Mesendoderm (in vitro differentiated cells): Measurements from ENCODE around the gene SNRNP40.

Experiments
- DNase-seq: peaks from one replicate; pipeline ENCODE4 v3.0.0; 2013
- H2AK5ac ChIP-seq: 2 replicates; pipeline ENCODE4 v1.6.1; 2013; ENCODE audit warnings: low read length, inconsistent platforms
- H2BK120ac ChIP-seq: 2 replicates; pipeline ENCODE4 v1.6.1; 2013; ENCODE audit warnings: low read depth, mild to moderate bottlenecking, low read length, moderate library complexity, mixed read lengths
- H2BK15ac ChIP-seq: replicated peaks from 2 replicates; pipeline ENCODE4 v1.6.1; 2013; ENCODE audit warnings: low read depth, mild to moderate bottlenecking, moderate library complexity
- H2BK5ac ChIP-seq: 2 replicates; pipeline ENCODE4 v1.6.1; 2013; ENCODE audit warnings: low read length, inconsistent platforms
- H3K18ac ChIP-seq: 2 replicates; pipeline ENCODE4 v1.6.1; 2013; ENCODE audit warnings: mild to moderate bottlenecking, low read length, mixed read lengths
- H3K23ac ChIP-seq: one replicate; pipeline ENCODE4 v1.6.1; 2013; ENCODE audit warnings: low read length
- H3K27ac ChIP-seq: 2 replicates; pipeline ENCODE4 v1.5.1; 2013; ENCODE audit warnings: low read depth, mild to moderate bottlenecking, inconsistent platforms, low read length, moderate library complexity
- H3K27me3 ChIP-seq: 2 replicates; pipeline ENCODE4 v1.6.1; 2013; ENCODE audit warnings: low read length, control low read depth, mild to moderate bottlenecking, inconsistent platforms; ENCODE audit not compliant: insufficient read depth, poor library complexity
- H3K36me3 ChIP-seq: 2 replicates; pipeline ENCODE4 v1.6.1; 2013; ENCODE audit warnings: low read length, inconsistent platforms; ENCODE audit not compliant: control insufficient read depth, insufficient read depth
- H3K4ac ChIP-seq: one replicate; pipeline ENCODE4 v1.6.1; 2013; ENCODE audit warnings: low read depth, mild to moderate bottlenecking, low read length, moderate library complexity
- H3K4me1 ChIP-seq: 2 replicates; pipeline ENCODE4 v1.6.1; 2013; ENCODE audit warnings: low read depth, low read length, inconsistent platforms; ENCODE audit not compliant: control insufficient read depth
- H3K4me2 ChIP-seq: 2 replicates; pipeline ENCODE4 v1.6.1; 2013; ENCODE audit warnings: low read length
- H3K4me3 ChIP-seq: 2 replicates; pipeline ENCODE4 v1.5.1; 2013; ENCODE audit warnings: mild to moderate bottlenecking, low read length
- H3K56ac ChIP-seq: one replicate; pipeline ENCODE4 v1.6.1; 2013; ENCODE audit warnings: low read length
- H3K79me1 ChIP-seq: 2 replicates; pipeline ENCODE4 v1.6.1; 2013; ENCODE audit warnings: low read length, inconsistent platforms
- H3K79me2 ChIP-seq: 2 replicates; pipeline ENCODE4 v1.6.1; 2013; ENCODE audit warnings: mild to moderate bottlenecking, low read length; ENCODE audit not compliant: control insufficient read depth, insufficient read depth
- H3K9ac ChIP-seq: 2 replicates; pipeline ENCODE4 v1.6.1; 2013; ENCODE audit warnings: low read length, inconsistent platforms
- H4K5ac ChIP-seq: one replicate; pipeline ENCODE4 v1.6.1; 2013; ENCODE audit warnings: low read length
- H4K8ac ChIP-seq: one replicate; pipeline ENCODE4 v1.6.1; 2013; ENCODE audit warnings: low read depth, mild to moderate bottlenecking, control low read depth, low read length, moderate library complexity
- whole genome bisulfite sequencing: extraction: QIAGEN DNeasy Blood & Tissue Kit; methylation state at CpG from one replicate; pipeline ENCODE4 v1.1.7; 2013; ENCODE audit warnings: low lambda C conversion rate, missing lambda C conversion rate; ENCODE audit not compliant: insufficient coverage; ENCODE audit errors: extremely low coverage; 5-methylcytosine and 5-hydroxymethylcytosine counted together

Gene SNRNP40

GRCh38 chr1:31238612-31238985 lies 58.0 kb downstream of the SNRNP40 start:
- Histone ChIP-seq H3K4ac (no peak overlapping the region), H3K9ac (peak overlapping the region; percentile 70), H3K36me3 (no peaks in the 10 kb centered on the region), H3K56ac (peak overlapping the region; percentile 89), H3K4me1 (peaks cover 4% of the 10 kb centered on the region), H2BK5ac (no peak overlapping the region), H2BK15ac (no peak overlapping the region), H4K5ac (no peak overlapping the region), H3K4me2 (no peak overlapping the region), H3K79me2 (no peaks in the 10 kb centered on the region), H3K18ac (no peak overlapping the region), H4K8ac (no peak overlapping the region), H3K23ac (peak overlapping the region; percentile 35), H3K27me3 (no peaks in the 10 kb centered on the region), H3K27ac (no peak overlapping the region), H2BK120ac (no peak overlapping the region), H2AK5ac (no peak overlapping the region), H3K4me3 (no peak overlapping the region), H3K79me1 (peaks cover 1% of the 10 kb centered on the region)
- DNase-seq: no peak
- no CpG with 5 or more reads among the region's 4 CpGs for WGBS

GRCh38 chr1:31234870-31235269 lies 61.7 kb downstream of the SNRNP40 start:
- no peak overlapping the region for H3K4me2 ChIP-seq
- no peak overlapping the region for H3K27ac ChIP-seq
- H3K4ac ChIP-seq: no peak overlapping the region

GRCh38 chr1:31234123-31234708 lies 62.4 kb downstream of the SNRNP40 start:
- Histone ChIP-seq H3K56ac (no peak overlapping the region), H3K4me2 (no peak overlapping the region), H3K4me1 (peaks cover 4% of the 10 kb centered on the region), H3K23ac (no peak overlapping the region), H4K5ac (no peak overlapping the region), H3K79me2 (no peaks in the 10 kb centered on the region), H3K4me3 (no peak overlapping the region), H3K27me3 (no peaks in the 10 kb centered on the region), H3K79me1 (peaks cover 1% of the 10 kb centered on the region), H3K36me3 (no peaks in the 10 kb centered on the region), H2BK5ac (no peak overlapping the region), H4K8ac (no peak overlapping the region), H2BK15ac (no peak overlapping the region), H3K18ac (no peak overlapping the region), H3K27ac (no peak overlapping the region), H3K4ac (no peak overlapping the region), H2BK120ac (no peak overlapping the region), H3K9ac (no peak overlapping the region), H2AK5ac (no peak overlapping the region)
- DNase-seq: no peak
- WGBS: no CpG with 5 or more reads among the region's 12 CpGs

More at GRCh38 chr1:31234870-31235269, 61.7 kb downstream of the SNRNP40 start:
- H3K4me3 ChIP-seq: no peak overlapping the region
- H3K56ac ChIP-seq: no peak overlapping the region
- no peak overlapping the region for H2AK5ac ChIP-seq
- H2BK120ac ChIP-seq: no peak overlapping the region
- no peak overlapping the region for H3K9ac ChIP-seq
- no peaks in the 10 kb centered on the region for H3K36me3 ChIP-seq
- peaks cover 4% of the 10 kb centered on the region for H3K4me1 ChIP-seq
- H2BK15ac ChIP-seq: no peak overlapping the region
- no peak for DNase-seq
- H4K8ac ChIP-seq: no peak overlapping the region
- no peak overlapping the region for H3K18ac ChIP-seq
- no peaks in the 10 kb centered on the region for H3K27me3 ChIP-seq
- H3K79me2 ChIP-seq: no peaks in the 10 kb centered on the region
- H3K79me1 ChIP-seq: peaks cover 1% of the 10 kb centered on the region
- no CpG with 5 or more reads among the region's 4 CpGs for WGBS
- H4K5ac ChIP-seq: no peak overlapping the region
- H3K23ac ChIP-seq: no peak overlapping the region
- no peak overlapping the region for H2BK5ac ChIP-seq

GRCh38 chr1:31232689-31233088 lies 63.9 kb downstream of the SNRNP40 start:
- no peaks in the 10 kb centered on the region for H3K79me2 ChIP-seq
- H3K36me3 ChIP-seq: no peaks in the 10 kb centered on the region
- H4K5ac ChIP-seq: no peak overlapping the region
- H3K27me3 ChIP-seq: no peaks in the 10 kb centered on the region
- peaks cover 4% of the 10 kb centered on the region for H3K4me1 ChIP-seq
- H2AK5ac ChIP-seq: no peak overlapping the region
- H3K9ac ChIP-seq: no peak overlapping the region
- H3K4ac ChIP-seq: no peak overlapping the region
- no peak overlapping the region for H3K27ac ChIP-seq
- H3K4me3 ChIP-seq: no peak overlapping the region
- no peak overlapping the region for H4K8ac ChIP-seq
- H3K18ac ChIP-seq: no peak overlapping the region
- no peak overlapping the region for H2BK120ac ChIP-seq
- H3K56ac ChIP-seq: no peak overlapping the region
- no peak for DNase-seq
- H2BK5ac ChIP-seq: no peak overlapping the region
- no peak overlapping the region for H2BK15ac ChIP-seq
- WGBS: no CpG with 5 or more reads among the region's 2 CpGs
- H3K4me2 ChIP-seq: no peak overlapping the region
- peaks cover 1% of the 10 kb centered on the region for H3K79me1 ChIP-seq
- H3K23ac ChIP-seq: no peak overlapping the region

GRCh38 chr1:31231802-31232201 lies 64.8 kb downstream of the SNRNP40 start:
- Histone ChIP-seq H3K4me1 (peaks cover 4% of the 10 kb centered on the region), H3K27me3 (no peaks in the 10 kb centered on the region), H3K23ac (no peak overlapping the region)

GRCh38 chr1:31230378-31230777 lies 66.2 kb downstream of the SNRNP40 start:
- Histone ChIP-seq H3K79me1 (no peaks in the 10 kb centered on the region), H4K8ac (no peak overlapping the region), H3K4me2 (no peak overlapping the region), H2AK5ac (no peak overlapping the region), H3K23ac (no peak overlapping the region), H2BK5ac (no peak overlapping the region), H3K79me2 (no peaks in the 10 kb centered on the region), H3K18ac (no peak overlapping the region), H3K9ac (no peak overlapping the region), H2BK15ac (no peak overlapping the region), H3K4ac (no peak overlapping the region), H4K5ac (no peak overlapping the region), H3K56ac (no peak overlapping the region), H3K36me3 (no peaks in the 10 kb centered on the region), H3K4me1 (peaks cover 4% of the 10 kb centered on the region), H3K27me3 (no peaks in the 10 kb centered on the region), H2BK120ac (no peak overlapping the region), H3K27ac (no peak overlapping the region), H3K4me3 (no peak overlapping the region)
- DNase-seq: no peak
- no CpG with 5 or more reads among the region's 3 CpGs for WGBS

More at GRCh38 chr1:31231802-31232201, 64.8 kb downstream of the SNRNP40 start:
- no peak overlapping the region for H3K4me3 ChIP-seq
- H3K4me2 ChIP-seq: no peak overlapping the region
- H2BK120ac ChIP-seq: no peak overlapping the region
- H2AK5ac ChIP-seq: no peak overlapping the region
- no peak overlapping the region for H4K8ac ChIP-seq
- H3K79me2 ChIP-seq: no peaks in the 10 kb centered on the region
- no peak overlapping the region for H4K5ac ChIP-seq
- DNase-seq: no peak
- no peak overlapping the region for H3K56ac ChIP-seq
- H3K18ac ChIP-seq: no peak overlapping the region
- H3K27ac ChIP-seq: no peak overlapping the region
- H3K4ac ChIP-seq: no peak overlapping the region
- H3K9ac ChIP-seq: no peak overlapping the region
- H2BK15ac ChIP-seq: no peak overlapping the region
- no peak overlapping the region for H2BK5ac ChIP-seq
- H3K36me3 ChIP-seq: no peaks in the 10 kb centered on the region
- no CpG with 5 or more reads among the region's 5 CpGs for WGBS
- H3K79me1 ChIP-seq: peaks cover 1% of the 10 kb centered on the region
